ENCODE results near the gene TEX28.
"Not testable (repeated sequence)": the region's sequence is repeated elsewhere in the genome, so short reads cannot be mapped to it uniquely, and the experiment has no call there.

The TEX28 gene

DNA sequence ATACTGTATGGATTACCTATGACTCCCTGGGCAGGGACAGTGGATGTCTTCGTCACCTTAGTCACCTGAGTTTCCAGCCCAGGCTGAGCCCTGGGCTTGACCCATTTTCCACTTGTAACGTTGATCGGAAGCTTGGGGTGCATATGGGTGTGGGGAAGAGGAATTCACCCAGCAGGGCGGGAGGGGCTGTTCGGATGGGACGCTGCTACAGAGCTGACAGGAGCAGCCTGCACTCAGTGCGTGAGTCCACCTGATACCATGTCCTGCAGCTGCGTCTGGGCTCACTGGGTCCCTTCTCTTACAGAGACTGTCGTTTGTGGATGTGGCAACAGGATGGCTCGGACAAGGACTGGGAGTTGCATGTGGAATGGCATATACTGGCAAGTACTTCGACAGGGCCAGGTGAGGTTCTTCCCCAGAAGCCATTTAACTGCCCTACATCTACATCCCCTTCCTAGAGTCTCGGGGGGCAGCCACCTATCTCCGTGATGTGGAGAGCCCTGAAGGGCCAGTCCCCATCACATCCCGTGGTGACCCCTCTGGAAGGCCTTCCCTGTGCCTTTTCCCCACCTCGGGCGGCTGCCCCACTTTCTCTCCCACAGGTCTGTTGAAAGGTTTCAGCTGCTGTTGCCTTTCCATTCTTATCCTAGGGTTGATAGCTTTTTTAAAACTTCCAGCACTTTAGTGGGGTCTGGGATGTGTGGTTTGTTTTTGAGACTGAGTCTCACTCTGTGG, 14.3 kb upstream of the TEX28 start:
- Histone ChIP-seq H3K4me1 (ENCODE audit: control insufficient read depth, insufficient read depth, low read length) (no peaks in the 10 kb centered on the region), H3K9ac (ENCODE audit: low read depth, low read length) (no peak overlapping the region)

DNA sequence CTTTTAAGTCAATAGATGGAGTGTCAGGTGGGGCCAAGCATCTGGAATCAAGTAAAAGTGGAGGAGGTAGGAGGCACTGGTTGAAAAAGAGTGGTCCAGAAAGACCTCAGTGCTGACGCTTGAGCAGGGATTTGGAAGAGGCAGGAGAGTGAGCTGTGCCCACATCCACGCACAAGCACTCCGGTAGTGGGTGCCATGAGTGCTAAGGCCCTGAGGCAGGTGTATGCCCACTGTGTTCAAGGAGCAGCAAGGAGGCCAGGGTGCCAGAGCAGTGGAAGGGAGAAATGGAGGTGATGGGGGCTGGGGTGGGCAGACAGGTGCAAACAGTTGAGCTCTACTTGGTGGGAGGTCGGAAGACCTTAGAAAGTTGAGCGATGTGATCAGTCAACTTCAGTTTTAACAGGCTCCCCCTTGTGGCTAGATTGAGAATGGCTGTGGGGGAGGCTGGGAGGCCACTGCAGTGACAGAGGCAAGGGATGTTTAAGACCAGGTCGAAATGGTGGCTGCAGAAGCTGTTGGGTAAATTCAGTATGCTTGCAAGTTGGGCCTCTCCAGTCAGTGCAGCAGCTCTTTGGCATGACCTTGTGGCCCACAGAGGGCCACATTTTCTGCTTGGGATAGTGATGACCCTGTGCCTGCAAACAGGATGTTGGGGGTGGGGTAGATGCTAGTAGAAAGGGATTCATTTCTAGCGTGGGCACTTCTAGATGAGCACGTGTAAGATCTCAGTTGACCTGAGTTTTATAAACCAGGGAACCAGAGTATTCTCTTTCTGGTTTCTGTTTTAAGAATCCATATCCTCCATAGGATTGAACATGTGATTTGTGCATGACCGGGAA, 13.4 kb upstream of the TEX28 start:
- Histone ChIP-seq H3K4me2 (ENCODE audit: low read length) (no peak overlapping the region), H3K9me3 (replicated peaks; ENCODE audit: low read length) (no peaks in the 10 kb centered on the region), H3K27me3 (ENCODE audit: control insufficient read depth, insufficient read depth, low read length) (peaks cover 8% of the 10 kb centered on the region), H3K36me3 (ENCODE audit: insufficient read depth, low read length) (no peaks in the 10 kb centered on the region), H3K4me1 (ENCODE audit: control insufficient read depth, insufficient read depth, low read length) (no peaks in the 10 kb centered on the region), H3K4me3 (ENCODE audit: low read length) (no peak overlapping the region), H3K9ac (ENCODE audit: low read depth, low read length) (no peak overlapping the region)

More for the DNA sequence above, 14.3 kb upstream of the TEX28 start:
- Histone ChIP-seq H3K27me3 (ENCODE audit: control insufficient read depth, insufficient read depth, low read length) (peaks cover 8% of the 10 kb centered on the region), H3K4me3 (ENCODE audit: low read length) (no peak overlapping the region), H3K36me3 (ENCODE audit: insufficient read depth, low read length) (no peaks in the 10 kb centered on the region), H3K4me2 (ENCODE audit: low read length) (no peak overlapping the region), H3K9me3 (replicated peaks; ENCODE audit: low read length) (no peaks in the 10 kb centered on the region)

DNA sequence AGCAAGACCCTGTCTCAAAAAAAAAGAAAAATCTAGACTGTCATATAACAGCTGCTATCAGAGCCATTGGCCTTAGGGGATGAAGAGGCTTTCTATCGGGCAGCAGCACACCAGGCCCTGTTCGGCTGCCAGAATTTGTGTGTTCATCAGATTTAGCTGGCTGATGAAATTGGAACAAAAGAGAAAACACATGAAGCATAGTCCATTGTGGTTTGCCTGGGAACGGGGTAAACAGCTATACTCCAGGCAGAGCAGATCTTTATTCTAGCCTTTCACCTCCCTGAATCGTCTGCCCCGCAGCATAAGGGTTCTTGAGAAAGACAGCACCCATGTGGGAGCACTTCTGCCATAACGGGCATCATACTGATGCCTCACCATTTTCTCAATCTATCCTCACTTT, 12.3 kb upstream of the TEX28 start:
- no peaks in the 10 kb centered on the region for H3K9me3 ChIP-seq (replicated peaks; ENCODE audit: low read length)
- H3K4me1 ChIP-seq (ENCODE audit: control insufficient read depth, insufficient read depth, low read length): no peaks in the 10 kb centered on the region
- no peak overlapping the region for H3K9ac ChIP-seq (ENCODE audit: low read depth, low read length)
- no peaks in the 10 kb centered on the region for H3K36me3 ChIP-seq (ENCODE audit: insufficient read depth, low read length)
- H3K4me2 ChIP-seq (ENCODE audit: low read length): no peak overlapping the region
- peaks cover 4% of the 10 kb centered on the region for H3K27me3 ChIP-seq (ENCODE audit: control insufficient read depth, insufficient read depth, low read length)
- no peak overlapping the region for H3K4me3 ChIP-seq (ENCODE audit: low read length)

DNA sequence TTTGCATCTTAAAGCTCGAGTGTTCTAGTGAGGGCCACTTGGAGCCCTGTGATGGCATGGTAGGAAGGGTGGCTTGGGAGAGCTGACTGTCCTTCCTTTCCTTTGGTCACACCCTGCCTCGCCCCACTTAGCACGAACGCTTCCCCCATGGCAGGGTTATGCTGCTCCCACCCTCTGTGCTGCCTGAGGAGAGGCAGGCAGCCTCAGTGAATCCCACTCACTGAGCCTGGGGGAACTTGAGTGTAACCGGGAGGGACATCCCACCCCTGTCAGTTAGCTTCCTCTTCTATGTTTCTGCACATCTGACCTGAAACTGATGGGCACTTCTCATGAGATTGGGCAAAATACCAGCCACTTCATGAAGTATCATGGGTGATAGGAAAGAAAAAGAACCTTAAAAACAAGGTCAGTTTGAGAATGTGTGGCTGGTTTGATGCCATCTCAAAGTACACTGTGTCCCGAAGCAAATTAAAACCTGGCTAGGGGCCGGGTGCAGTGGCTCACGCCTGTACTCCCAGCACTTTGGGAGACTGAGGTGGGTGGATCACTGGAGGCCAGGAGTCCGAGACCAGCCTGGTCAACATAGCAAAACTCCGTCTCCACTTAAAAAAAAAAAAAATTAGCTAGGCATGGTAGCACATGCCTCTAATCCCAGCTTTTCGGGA, 10.7 kb upstream of the TEX28 start:
- Histone ChIP-seq H3K27me3 (ENCODE audit: control insufficient read depth, insufficient read depth, low read length) (peaks cover 4% of the 10 kb centered on the region), H3K9ac (ENCODE audit: low read depth, low read length) (no peak overlapping the region), H3K4me3 (ENCODE audit: low read length) (no peak overlapping the region), H3K4me1 (ENCODE audit: control insufficient read depth, insufficient read depth, low read length) (no peaks in the 10 kb centered on the region), H3K4me2 (ENCODE audit: low read length) (no peak overlapping the region), H3K9me3 (replicated peaks; ENCODE audit: low read length) (no peaks in the 10 kb centered on the region), H3K36me3 (ENCODE audit: insufficient read depth, low read length) (no peaks in the 10 kb centered on the region)

DNA sequence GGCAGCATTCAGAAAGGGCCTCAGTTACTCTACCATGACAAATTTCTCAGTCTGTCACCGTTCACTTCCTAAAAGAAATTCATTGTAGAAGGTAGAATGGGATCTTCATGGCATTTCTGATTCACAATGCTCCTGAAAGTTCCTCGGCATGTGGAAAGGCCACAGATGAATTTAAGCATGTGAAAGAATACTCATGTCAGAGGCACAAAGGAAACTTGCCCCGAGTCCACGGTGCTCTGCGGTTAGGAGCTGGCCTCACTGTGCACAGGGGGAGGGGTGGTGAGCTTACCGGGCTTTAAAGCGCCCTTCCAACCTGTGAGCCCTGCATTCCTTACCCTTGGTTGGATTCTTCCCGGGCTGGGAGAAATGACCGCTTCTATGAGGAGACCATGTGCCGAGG, 9.9 kb upstream of the TEX28 start:
- no peak overlapping the region for H3K4me3 ChIP-seq (ENCODE audit: low read length)
- H3K27me3 ChIP-seq (ENCODE audit: control insufficient read depth, insufficient read depth, low read length): peaks cover 4% of the 10 kb centered on the region
- no peaks in the 10 kb centered on the region for H3K36me3 ChIP-seq (ENCODE audit: insufficient read depth, low read length)
- no peaks in the 10 kb centered on the region for H3K4me1 ChIP-seq (ENCODE audit: control insufficient read depth, insufficient read depth, low read length)
- no peak overlapping the region for H3K4me2 ChIP-seq (ENCODE audit: low read length)
- no peaks in the 10 kb centered on the region for H3K9me3 ChIP-seq (replicated peaks; ENCODE audit: low read length)
- no peak overlapping the region for H3K9ac ChIP-seq (ENCODE audit: low read depth, low read length)

DNA sequence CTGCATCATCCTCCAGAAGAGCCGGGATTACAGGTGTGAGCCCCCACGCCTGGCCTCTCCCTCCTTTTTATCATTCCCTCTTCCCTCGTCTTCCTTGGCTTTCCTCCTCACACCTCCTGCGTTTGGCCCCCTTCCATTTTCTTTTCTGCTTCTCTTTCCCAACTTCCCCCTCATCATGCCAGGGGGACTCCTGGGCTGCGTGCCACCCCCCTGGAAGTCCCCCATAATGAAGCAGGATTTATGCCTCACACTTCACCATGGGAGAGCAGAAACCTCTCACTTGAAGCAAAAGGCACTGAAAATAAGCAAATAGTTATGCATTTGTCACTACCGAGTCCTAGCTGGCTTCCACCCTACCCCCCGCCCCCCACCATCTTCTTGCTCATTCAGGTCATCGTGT, 8.6 kb upstream of the TEX28 start:
- Histone ChIP-seq H3K4me2 (ENCODE audit: low read length) (no peak overlapping the region), H3K4me1 (ENCODE audit: control insufficient read depth, insufficient read depth, low read length) (no peaks in the 10 kb centered on the region), H3K27me3 (ENCODE audit: control insufficient read depth, insufficient read depth, low read length) (peaks cover 4% of the 10 kb centered on the region), H3K4me3 (ENCODE audit: low read length) (no peak overlapping the region), H3K9me3 (replicated peaks; ENCODE audit: low read length) (no peaks in the 10 kb centered on the region), H3K9ac (ENCODE audit: low read depth, low read length) (no peak overlapping the region), H3K36me3 (ENCODE audit: insufficient read depth, low read length) (no peaks in the 10 kb centered on the region)

DNA sequence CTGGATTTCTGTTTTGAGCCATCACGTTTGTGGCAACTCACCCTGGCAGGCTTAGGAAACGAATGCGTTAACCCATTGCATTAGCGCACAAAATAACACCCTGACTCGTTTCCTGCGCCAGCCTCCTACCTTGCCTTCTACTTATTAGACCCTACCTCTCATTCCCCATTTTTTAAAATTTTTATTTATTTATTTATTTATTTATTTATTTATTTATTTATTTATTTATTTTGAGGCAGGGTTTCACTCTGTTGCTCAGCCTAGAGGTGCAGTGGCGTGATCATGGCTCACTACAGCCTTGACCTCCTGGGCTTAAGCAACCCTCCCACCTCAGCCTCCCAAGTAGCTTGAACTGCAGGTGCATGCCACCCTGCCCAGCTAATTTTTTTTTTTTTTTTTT, 8.1 kb upstream of the TEX28 start:
- not testable (repeated sequence) for H3K9me3 ChIP-seq (replicated peaks; ENCODE audit: low read length)

DNA sequence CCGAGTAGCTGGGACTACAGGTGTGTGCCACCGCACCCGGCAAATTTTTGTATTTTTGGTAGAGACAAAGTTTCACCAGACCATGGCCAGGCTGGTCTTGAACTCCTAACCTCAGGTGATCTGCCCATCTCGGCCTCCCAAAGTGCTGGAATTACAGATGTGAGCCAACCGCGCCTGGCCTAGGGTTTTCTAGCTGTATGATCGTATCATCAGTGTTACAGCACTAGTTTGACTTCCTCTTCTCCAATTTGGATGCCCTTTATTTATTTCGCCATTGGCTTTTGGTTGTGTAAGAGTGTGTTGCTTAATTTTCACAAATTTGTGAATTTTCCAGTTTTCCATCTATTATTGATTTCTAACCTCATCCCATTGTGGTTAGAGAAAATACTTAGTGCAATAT, 5.9 kb upstream of the TEX28 start:
- Histone ChIP-seq H3K9me3 (replicated peaks; ENCODE audit: low read length) (no peaks in the 10 kb centered on the region), H3K27me3 (ENCODE audit: control insufficient read depth, insufficient read depth, low read length) (peaks cover 4% of the 10 kb centered on the region), H3K9ac (ENCODE audit: low read depth, low read length) (no peak overlapping the region), H3K4me1 (ENCODE audit: control insufficient read depth, insufficient read depth, low read length) (no peaks in the 10 kb centered on the region), H3K4me2 (ENCODE audit: low read length) (no peak overlapping the region), H3K4me3 (ENCODE audit: low read length) (no peak overlapping the region), H3K36me3 (ENCODE audit: insufficient read depth, low read length) (no peaks in the 10 kb centered on the region)

More for the DNA sequence above, 8.1 kb upstream of the TEX28 start:
- H3K4me3 ChIP-seq (ENCODE audit: low read length); H3K9ac ChIP-seq (ENCODE audit: low read depth, low read length); H3K36me3 ChIP-seq (ENCODE audit: insufficient read depth, low read length); H3K4me1 ChIP-seq (ENCODE audit: control insufficient read depth, insufficient read depth, low read length); H3K4me2 ChIP-seq (ENCODE audit: low read length); H3K27me3 ChIP-seq (ENCODE audit: control insufficient read depth, insufficient read depth, low read length): not testable (repeated sequence)

DNA sequence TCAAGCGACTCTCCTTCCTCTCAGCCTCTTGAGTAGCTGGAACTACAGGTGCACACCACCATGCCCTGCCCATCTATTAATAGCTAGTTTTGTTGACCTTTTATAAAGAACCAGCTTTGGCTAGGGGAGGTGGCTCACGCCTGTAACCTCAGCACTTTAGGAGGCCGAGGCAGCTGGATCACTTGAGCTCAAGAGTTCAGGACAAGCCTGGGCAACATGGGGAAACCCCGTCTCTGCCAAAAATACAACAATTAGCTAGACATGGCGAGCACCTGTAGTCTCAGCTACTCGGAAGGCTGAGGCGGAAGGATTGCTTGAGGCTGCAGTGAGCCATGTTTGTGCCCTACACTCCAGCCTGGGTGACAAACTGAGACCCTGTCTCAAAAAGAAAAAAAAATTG, 3.4 kb upstream of the TEX28 start:
- H3K36me3 ChIP-seq (ENCODE audit: insufficient read depth, low read length): no peaks in the 10 kb centered on the region

DNA sequence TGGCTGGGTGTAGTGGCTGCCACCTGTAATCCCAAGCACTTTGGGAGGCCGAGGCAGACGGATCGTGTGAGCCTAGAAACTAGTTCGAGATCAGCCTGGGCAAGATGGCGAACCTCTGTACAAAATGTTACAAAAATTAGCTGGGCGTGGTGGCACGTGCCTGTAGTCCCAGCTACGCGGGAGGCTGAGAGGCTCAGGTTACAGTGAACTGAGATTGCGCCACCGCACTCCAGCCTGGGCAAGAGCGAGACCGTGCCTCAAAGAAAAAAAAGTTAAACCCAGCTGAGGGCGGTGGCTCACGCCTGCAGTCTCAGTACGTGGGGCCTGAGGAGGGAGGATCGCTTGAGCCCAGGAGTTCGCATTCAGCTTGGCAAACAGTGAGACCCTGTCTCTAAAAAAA, 1.8 kb upstream of the TEX28 start:
- Histone ChIP-seq H3K9me3 (replicated peaks; ENCODE audit: low read length) (no peaks in the 10 kb centered on the region), H3K9ac (ENCODE audit: low read depth, low read length) (no peak overlapping the region), H3K4me2 (ENCODE audit: low read length) (no peak overlapping the region), H3K4me1 (ENCODE audit: control insufficient read depth, insufficient read depth, low read length) (no peaks in the 10 kb centered on the region), H3K27me3 (ENCODE audit: control insufficient read depth, insufficient read depth, low read length) (no peaks in the 10 kb centered on the region), H3K4me3 (ENCODE audit: low read length) (no peak overlapping the region), H3K36me3 (ENCODE audit: insufficient read depth, low read length) (no peaks in the 10 kb centered on the region)

More for the DNA sequence above, 3.4 kb upstream of the TEX28 start:
- no peak overlapping the region for H3K4me2 ChIP-seq (ENCODE audit: low read length)
- H3K9ac ChIP-seq (ENCODE audit: low read depth, low read length): no peak overlapping the region
- H3K9me3 ChIP-seq (replicated peaks; ENCODE audit: low read length): no peaks in the 10 kb centered on the region
- H3K4me1 ChIP-seq (ENCODE audit: control insufficient read depth, insufficient read depth, low read length): no peaks in the 10 kb centered on the region
- H3K4me3 ChIP-seq (ENCODE audit: low read length): no peak overlapping the region
- no peaks in the 10 kb centered on the region for H3K27me3 ChIP-seq (ENCODE audit: control insufficient read depth, insufficient read depth, low read length)

DNA sequence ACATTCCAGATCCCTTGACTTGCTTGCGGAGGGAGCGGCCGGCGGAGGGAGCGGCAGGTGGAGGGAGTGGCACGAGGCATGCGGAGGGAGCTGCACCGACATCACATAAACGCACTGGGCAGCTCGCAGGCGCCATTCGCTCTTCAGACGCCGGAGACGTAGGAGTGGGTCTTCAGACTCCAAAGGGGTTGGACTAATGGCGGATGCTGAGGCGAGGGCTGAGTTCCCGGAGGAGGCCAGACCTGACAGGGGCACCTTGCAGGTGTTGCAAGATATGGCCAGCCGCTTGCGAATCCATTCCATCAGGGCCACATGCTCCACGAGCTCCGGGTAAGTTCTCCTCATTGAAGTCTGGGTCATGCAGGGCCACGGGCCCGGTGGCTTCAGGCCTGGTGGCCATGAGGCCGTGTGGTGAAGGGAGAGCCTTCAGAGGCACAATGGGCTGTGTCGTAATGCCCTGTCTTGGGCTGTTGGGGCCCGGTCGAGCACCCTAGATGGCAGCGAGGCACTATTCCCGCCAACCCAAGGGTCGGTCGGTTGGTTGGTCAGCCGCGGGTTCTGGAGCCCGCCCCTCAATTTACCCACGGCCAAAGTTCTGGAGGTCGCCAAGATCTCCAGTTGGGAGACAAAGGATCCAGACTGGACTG, 863 bp upstream of the TEX28 start, which contains the start of gene TKTL1:
TKTL1 (plus strand) TSS at position 132 of the 647 bp plus-strand sequence; CDS start at position 197, 65 bp downstream.
- no peak within 1 kb of the TSS for H3K4me2 ChIP-seq (ENCODE audit: low read length)
- no peaks in the 10 kb centered on the region for H3K36me3 ChIP-seq (ENCODE audit: insufficient read depth, low read length)
- H3K4me3 ChIP-seq (ENCODE audit: low read length): no peak within 1 kb of the TSS
- H3K4me1 ChIP-seq (ENCODE audit: control insufficient read depth, insufficient read depth, low read length): no peaks in the 10 kb centered on the region
- H3K9ac ChIP-seq (ENCODE audit: low read depth, low read length): no peak within 1 kb of the TSS
- H3K9me3 ChIP-seq (replicated peaks; ENCODE audit: low read length): no peaks in the 10 kb centered on the region
- H3K27me3 ChIP-seq (ENCODE audit: control insufficient read depth, insufficient read depth, low read length): no peaks in the 10 kb centered on the region
